HEK293 (cell line): ENCODE data around the gene SH3GL2.

Source experiments
- CTCF ChIA-PET: fragments of 350-600 bp; formaldehyde crosslinking; extraction: SDS; loops from one replicate; lab custom pipeline; 2021; ENCODE audit warnings: antibody characterized with exemption; lab: Yijun Ruan, JAX
- POLR2A ChIA-PET: fragments of 300-600 bp; formaldehyde crosslinking; extraction: SDS; loops from one replicate; lab custom pipeline; 2020; ENCODE audit warnings: antibody characterized with exemption, inconsistent platforms; lab: Yijun Ruan, JAX
- H3K27ac ChIP-seq: fragments of 200-500 bp; sonication (Bioruptor generic); 2 replicates; pipeline ENCODE4 v1.5.1; 2014; ENCODE audit warnings: low read depth, low read length, control low read depth, inconsistent platforms; ENCODE audit errors: extremely low read depth
- H3K36me3 ChIP-seq, 2 experiments: fragments of 200-500 bp in 1 of 2; sonication (Bioruptor generic) in 1 of 2; 1 replicate in 1 of 2; 2 replicates in 1 of 2; pipeline ENCODE4 v1.5.1; 2014 to 2017; ENCODE audit warnings: inconsistent platforms in 2 of 2, low read length in 2 of 2; ENCODE audit not compliant: control insufficient read depth in 2 of 2, insufficient read depth in 1 of 2
- H3K4me1 ChIP-seq: fragments of 200-500 bp; sonication (Bioruptor generic); 2 replicates; pipeline ENCODE4 v1.5.1; 2014; ENCODE audit warnings: mild to moderate bottlenecking, low read length, inconsistent platforms; ENCODE audit not compliant: control insufficient read depth, insufficient read depth
- H3K4me3 ChIP-seq: 2 replicates; pipeline ENCODE4 v1.5.1; 2011; ENCODE audit warnings: low read depth, mild to moderate bottlenecking, control low read depth, low read length, moderate library complexity
- H3K9me3 ChIP-seq: fragments of 200-500 bp; sonication (Bioruptor generic); 2 replicates; pipeline ENCODE4 v1.5.1; 2014; ENCODE audit warnings: low read depth, low read length, inconsistent platforms; ENCODE audit not compliant: control insufficient read depth, insufficient read depth
- ATF2 ChIP-seq: fragments of 450-650 bp; formaldehyde crosslinking; IDR thresholded peaks from 2 replicates; pipeline ENCODE4 v1.5.1; 2016; ENCODE audit warnings: missing biosample characterization, missing genetic modification characterization, low read depth
- EGR2 ChIP-seq: fragments of 450-650 bp; formaldehyde crosslinking; IDR thresholded peaks from 2 replicates; pipeline ENCODE4 v1.5.1; 2016; ENCODE audit warnings: low read depth, missing biosample characterization, missing genetic modification characterization
- KLF16 ChIP-seq: fragments of 450-650 bp; formaldehyde crosslinking; IDR thresholded peaks from 2 replicates; pipeline ENCODE4 v1.5.1; 2017; ENCODE audit warnings: missing biosample characterization, missing genetic modification characterization
- KLF8 ChIP-seq: fragments of 450-650 bp; formaldehyde crosslinking; IDR thresholded peaks from 2 replicates; pipeline ENCODE4 v1.5.1; 2016; ENCODE audit warnings: missing biosample characterization, missing genetic modification characterization
- OVOL3 ChIP-seq: fragments of 450-650 bp; formaldehyde crosslinking; IDR thresholded peaks from 2 replicates; pipeline ENCODE4 v1.5.1; 2016; ENCODE audit warnings: missing biosample characterization, missing genetic modification characterization
- SCRT2 ChIP-seq: fragments of 450-650 bp; formaldehyde crosslinking; IDR thresholded peaks from 2 replicates; pipeline ENCODE4 v1.5.1; 2016; ENCODE audit warnings: missing biosample characterization, missing genetic modification characterization
- ZBTB6 ChIP-seq: fragments of 450-650 bp; formaldehyde crosslinking; IDR thresholded peaks from 2 replicates; pipeline ENCODE4 v1.5.1; 2017; ENCODE audit warnings: missing biosample characterization, missing genetic modification characterization
- ZFP3 ChIP-seq: fragments of 450-650 bp; formaldehyde crosslinking; IDR thresholded peaks from 2 replicates; pipeline ENCODE4 v1.5.1; 2016; ENCODE audit warnings: low read depth, missing biosample characterization, missing genetic modification characterization
- ZNF18 ChIP-seq: fragments of 450-650 bp; formaldehyde crosslinking; IDR thresholded peaks from 2 replicates; pipeline ENCODE4 v1.5.1; 2016; ENCODE audit warnings: missing biosample characterization, missing genetic modification characterization
- ZNF391 ChIP-seq: fragments of 450-650 bp; formaldehyde crosslinking; IDR thresholded peaks from 2 replicates; pipeline ENCODE4 v1.5.1; 2016; ENCODE audit warnings: low read depth, missing biosample characterization, missing genetic modification characterization, borderline replicate concordance
- ZNF518A ChIP-seq: fragments of 450-650 bp; formaldehyde crosslinking; conservative IDR thresholded peaks from 2 replicates; pipeline ENCODE4 v1.5.1; 2016; ENCODE audit warnings: low read depth, missing biosample characterization, missing genetic modification characterization
- ZNF596 ChIP-seq: fragments of 450-650 bp; IDR thresholded peaks from 2 replicates; pipeline ENCODE4 v1.5.0; 2018; ENCODE audit warnings: missing biosample characterization, mild to moderate bottlenecking, missing genetic modification characterization, moderate library complexity
- ZNF670 ChIP-seq: fragments of 450-650 bp; formaldehyde crosslinking; IDR thresholded peaks from 2 replicates; pipeline ENCODE4 v1.5.1; 2016; ENCODE audit warnings: missing biosample characterization, missing genetic modification characterization, low read depth
- ZNF843 ChIP-seq: fragments of 450-650 bp; formaldehyde crosslinking; IDR thresholded peaks from 2 replicates; pipeline ENCODE4 v1.5.1; 2016; ENCODE audit warnings: missing biosample characterization, missing genetic modification characterization
- TF ChIP-seq, protein P1 (sequence below): fragments of 450-650 bp; formaldehyde crosslinking; IDR thresholded peaks from 2 replicates; pipeline ENCODE4 v1.5.1; 2016; ENCODE audit warnings: missing biosample characterization, missing genetic modification characterization
- TF ChIP-seq, protein P2 (sequence below): fragments of 450-650 bp; formaldehyde crosslinking; IDR thresholded peaks from 2 replicates; pipeline ENCODE4 v1.5.1; 2016; ENCODE audit warnings: missing biosample characterization, missing genetic modification characterization
- TF ChIP-seq, protein P3 (sequence below): fragments of 450-650 bp; formaldehyde crosslinking; IDR thresholded peaks from 2 replicates; pipeline ENCODE4 v1.5.1; 2016; ENCODE audit warnings: missing biosample characterization, missing genetic modification characterization

Gene SH3GL2

GRCh38 chr9:17535176-17535575 is 43.7 kb upstream of the SH3GL2 start:
- POLR2A ChIA-PET, result interaction anchor here (0.6 kb wide), 1 partner anchor 28 kb away, joined by 3 read pairs; no protein-coding TSS in a partner anchor
- Histone ChIP-seq H3K4me1 (no peaks in the 10 kb centered on the region), H3K36me3 (no peaks in the 10 kb centered on the region), H3K9me3 (no peaks in the 10 kb centered on the region), H3K27ac (no peak overlapping the region), H3K4me3 (no peak overlapping the region)
- TF ChIP-seq ZNF670 (no peak), ZNF596 (no peak), OVOL3 (tag by site-specific recombination) (no peak), ATF2 (tag by site-specific recombination) (no peak), EGR2 (tag by site-specific recombination) (no peak), KLF8 (tag by site-specific recombination) (no peak)
- TF ChIP-seq, protein P1, sequence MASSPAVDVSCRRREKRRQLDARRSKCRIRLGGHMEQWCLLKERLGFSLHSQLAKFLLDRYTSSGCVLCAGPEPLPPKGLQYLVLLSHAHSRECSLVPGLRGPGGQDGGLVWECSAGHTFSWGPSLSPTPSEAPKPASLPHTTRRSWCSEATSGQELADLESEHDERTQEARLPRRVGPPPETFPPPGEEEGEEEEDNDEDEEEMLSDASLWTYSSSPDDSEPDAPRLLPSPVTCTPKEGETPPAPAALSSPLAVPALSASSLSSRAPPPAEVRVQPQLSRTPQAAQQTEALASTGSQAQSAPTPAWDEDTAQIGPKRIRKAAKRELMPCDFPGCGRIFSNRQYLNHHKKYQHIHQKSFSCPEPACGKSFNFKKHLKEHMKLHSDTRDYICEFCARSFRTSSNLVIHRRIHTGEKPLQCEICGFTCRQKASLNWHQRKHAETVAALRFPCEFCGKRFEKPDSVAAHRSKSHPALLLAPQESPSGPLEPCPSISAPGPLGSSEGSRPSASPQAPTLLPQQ, result no peak
- CTCF ChIA-PET, result interaction anchor here (0.6 to 7.6 kb wide), 2 partner anchors 207 to 268 kb away, joined by 3 to 99 read pairs; no protein-coding TSS in a partner anchor

GRCh38 chr9:17536027-17536426 is 42.8 kb upstream of the SH3GL2 start:
- Histone ChIP-seq H3K27ac (no peak overlapping the region), H3K4me1 (no peaks in the 10 kb centered on the region), H3K9me3 (no peaks in the 10 kb centered on the region), H3K4me3 (no peak overlapping the region), H3K36me3 (no peaks in the 10 kb centered on the region)
- ChIA-PET CTCF (interaction anchor here (0.6 to 7.6 kb wide), 2 partner anchors 206 to 267 kb away, joined by 3 to 99 read pairs; no protein-coding TSS in a partner anchor), POLR2A (interaction anchor here (0.6 kb wide), 1 partner anchor 27 kb away, joined by 3 read pairs; no protein-coding TSS in a partner anchor)
- TF ChIP-seq, protein P2, sequence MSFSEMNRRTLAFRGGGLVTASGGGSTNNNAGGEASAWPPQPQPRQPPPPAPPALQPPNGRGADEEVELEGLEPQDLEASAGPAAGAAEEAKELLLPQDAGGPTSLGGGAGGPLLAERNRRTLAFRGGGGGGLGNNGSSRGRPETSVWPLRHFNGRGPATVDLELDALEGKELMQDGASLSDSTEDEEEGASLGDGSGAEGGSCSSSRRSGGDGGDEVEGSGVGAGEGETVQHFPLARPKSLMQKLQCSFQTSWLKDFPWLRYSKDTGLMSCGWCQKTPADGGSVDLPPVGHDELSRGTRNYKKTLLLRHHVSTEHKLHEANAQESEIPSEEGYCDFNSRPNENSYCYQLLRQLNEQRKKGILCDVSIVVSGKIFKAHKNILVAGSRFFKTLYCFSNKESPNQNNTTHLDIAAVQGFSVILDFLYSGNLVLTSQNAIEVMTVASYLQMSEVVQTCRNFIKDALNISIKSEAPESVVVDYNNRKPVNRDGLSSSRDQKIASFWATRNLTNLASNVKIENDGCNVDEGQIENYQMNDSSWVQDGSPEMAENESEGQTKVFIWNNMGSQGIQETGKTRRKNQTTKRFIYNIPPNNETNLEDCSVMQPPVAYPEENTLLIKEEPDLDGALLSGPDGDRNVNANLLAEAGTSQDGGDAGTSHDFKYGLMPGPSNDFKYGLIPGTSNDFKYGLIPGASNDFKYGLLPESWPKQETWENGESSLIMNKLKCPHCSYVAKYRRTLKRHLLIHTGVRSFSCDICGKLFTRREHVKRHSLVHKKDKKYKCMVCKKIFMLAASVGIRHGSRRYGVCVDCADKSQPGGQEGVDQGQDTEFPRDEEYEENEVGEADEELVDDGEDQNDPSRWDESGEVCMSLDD, result no peak
- no peak for TF ChIP-seq ZNF843 (tag by site-specific recombination)
- no peak for TF ChIP-seq ZNF518A
- TF ChIP-seq KLF8 (tag by site-specific recombination), result no peak
- TF ChIP-seq ZNF18, result no peak
- no peak for TF ChIP-seq KLF16 (tag by site-specific recombination)
- no peak for TF ChIP-seq OVOL3 (tag by site-specific recombination)
- no peak for TF ChIP-seq EGR2 (tag by site-specific recombination)
- no peak for TF ChIP-seq SCRT2 (tag by site-specific recombination)
- no peak for TF ChIP-seq ZNF391
- no peak for TF ChIP-seq ZFP3 (tag by site-specific recombination)
- TF ChIP-seq, protein P3, sequence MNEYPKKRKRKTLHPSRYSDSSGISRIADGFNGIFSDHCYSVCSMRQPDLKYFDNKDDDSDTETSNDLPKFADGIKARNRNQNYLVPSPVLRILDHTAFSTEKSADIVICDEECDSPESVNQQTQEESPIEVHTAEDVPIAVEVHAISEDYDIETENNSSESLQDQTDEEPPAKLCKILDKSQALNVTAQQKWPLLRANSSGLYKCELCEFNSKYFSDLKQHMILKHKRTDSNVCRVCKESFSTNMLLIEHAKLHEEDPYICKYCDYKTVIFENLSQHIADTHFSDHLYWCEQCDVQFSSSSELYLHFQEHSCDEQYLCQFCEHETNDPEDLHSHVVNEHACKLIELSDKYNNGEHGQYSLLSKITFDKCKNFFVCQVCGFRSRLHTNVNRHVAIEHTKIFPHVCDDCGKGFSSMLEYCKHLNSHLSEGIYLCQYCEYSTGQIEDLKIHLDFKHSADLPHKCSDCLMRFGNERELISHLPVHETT (tag by site-specific recombination), result no peak
- TF ChIP-seq ZBTB6 (tag by site-specific recombination), result no peak
